ENCODE measurements around the gene SIGLECL1. TPM values are rescaled to one million over a fixed set of nuclear protein-coding genes. Genes with fewer than 3 reads are reported as not detected.

SIGLECL1 gene
- total RNA-seq, 2 experiments from 2014 or later, result 0.18 TPM; not detected in 1

GRCh38 chr19:51257471-51257870, 6.6 kb downstream of the SIGLECL1 start:
- no peak for DNase-seq
- POLR2A ChIA-PET, result interaction anchor here (1.5 to 2.9 kb wide), 6 partner anchors 9 to 137 kb away, joined by 3 to 19 read pairs (median 8); no protein-coding TSS in a partner anchor
- H3K27me3 Mint-ChIP-seq, result peaks cover 14% of the 10 kb centered on the region
- H3K36me3 Mint-ChIP-seq (ENCODE audit: low read depth), result peaks cover 2% of the 10 kb centered on the region
- peaks cover 65% of the 10 kb centered on the region for H3K4me1 Mint-ChIP-seq
- H3K9me3 Mint-ChIP-seq, result no peaks in the 10 kb centered on the region
- no peak overlapping the region for H3K4me3 Mint-ChIP-seq
- CTCF ChIA-PET, result interaction anchor here (0.6 to 7.0 kb wide), 12 partner anchors 9 to 1745 kb away, joined by 3 to 180 read pairs (median 4); partner anchors contain the start of gene FCGRT
- peak overlapping the region; percentile 97 for H3K27ac Mint-ChIP-seq

- ChIA-PET POLR2A (interaction anchor here (0.6 to 2.9 kb wide), 8 partner anchors 10 to 136 kb away, joined by 3 to 19 read pairs (median 8); no protein-coding TSS in a partner anchor), CTCF (interaction anchor here (0.6 to 7.0 kb wide), 22 partner anchors 10 to 162 kb away, joined by 3 to 180 read pairs (median 4); partner anchors contain the start of gene CD33)
- peaks cover 55% of the 10 kb centered on the region for H3K4me1 Mint-ChIP-seq
- peaks cover 19% of the 10 kb centered on the region for H3K27me3 Mint-ChIP-seq
- peak; percentile 34 for DNase-seq
- H3K4me3 Mint-ChIP-seq, result peak overlapping the region; percentile 9
- H3K9me3 Mint-ChIP-seq, result no peaks in the 10 kb centered on the region
- H3K36me3 Mint-ChIP-seq (ENCODE audit: low read depth), result no peaks in the 10 kb centered on the region
- H3K27ac Mint-ChIP-seq, result peak overlapping the region; percentile 97
Measured at GRCh38 chr19:51258165-51259160, 7.6 kb downstream of the SIGLECL1 start.

DNA sequence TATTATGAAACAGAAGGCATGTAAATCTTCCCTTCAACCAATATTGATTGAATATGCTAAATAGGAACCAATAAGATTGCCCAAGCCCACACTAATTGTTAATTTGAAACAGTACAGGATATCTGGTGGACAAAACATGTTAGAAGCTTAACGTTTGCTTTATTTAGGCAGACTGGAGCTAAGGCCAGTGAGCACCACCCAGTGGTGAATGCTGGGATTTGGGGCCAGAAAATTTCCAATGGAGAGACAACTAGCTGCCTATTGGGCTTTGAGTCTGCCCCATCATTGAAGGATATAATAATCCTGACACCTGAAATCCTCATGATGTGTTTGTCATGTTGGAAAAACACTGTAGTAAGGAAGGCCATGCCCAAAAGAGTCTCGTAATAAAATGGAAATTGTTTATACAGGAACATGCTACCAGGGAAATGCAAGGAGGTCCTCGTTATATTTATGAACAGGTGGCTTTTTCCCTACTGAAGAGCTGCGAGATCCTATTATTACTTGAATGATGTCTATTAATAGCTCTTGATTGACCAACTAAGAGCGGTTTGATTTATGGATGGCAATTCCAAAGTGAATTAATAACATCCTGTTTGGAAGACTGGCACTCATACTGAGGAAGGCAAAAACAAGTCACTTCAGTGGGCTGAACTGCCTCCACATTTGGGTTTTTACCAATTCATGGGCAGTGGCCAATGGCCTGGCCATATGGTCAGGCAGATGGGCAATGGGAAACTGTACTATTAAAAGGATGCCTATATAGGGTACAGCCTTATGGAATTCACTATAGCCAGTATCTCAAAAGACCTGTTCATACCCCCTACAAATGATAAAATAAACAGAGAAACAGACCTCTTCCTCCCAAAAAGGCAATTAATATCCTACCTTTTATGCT, 8.7 kb downstream of the SIGLECL1 start:
- H3K36me3 Mint-ChIP-seq (ENCODE audit: low read depth), result no peaks in the 10 kb centered on the region
- CTCF ChIA-PET, result interaction anchor here (0.6 to 7.0 kb wide), 21 partner anchors 9 to 330 kb away, joined by 3 to 180 read pairs (median 3); partner anchors contain the start of genes CD33 and SIGLECL1
- no peak overlapping the region for H3K4me3 Mint-ChIP-seq
- H3K27ac Mint-ChIP-seq, result peak overlapping the region; percentile 22
- POLR2A ChIA-PET, result interaction anchor here (0.6 to 2.4 kb wide), 4 partner anchors 12 to 103 kb away, joined by 3 to 8 read pairs (median 6); no protein-coding TSS in a partner anchor
- no peaks in the 10 kb centered on the region for H3K9me3 Mint-ChIP-seq
- DNase-seq, result peak; percentile 78
- peaks cover 29% of the 10 kb centered on the region for H3K27me3 Mint-ChIP-seq
- peaks cover 49% of the 10 kb centered on the region for H3K4me1 Mint-ChIP-seq

DNA sequence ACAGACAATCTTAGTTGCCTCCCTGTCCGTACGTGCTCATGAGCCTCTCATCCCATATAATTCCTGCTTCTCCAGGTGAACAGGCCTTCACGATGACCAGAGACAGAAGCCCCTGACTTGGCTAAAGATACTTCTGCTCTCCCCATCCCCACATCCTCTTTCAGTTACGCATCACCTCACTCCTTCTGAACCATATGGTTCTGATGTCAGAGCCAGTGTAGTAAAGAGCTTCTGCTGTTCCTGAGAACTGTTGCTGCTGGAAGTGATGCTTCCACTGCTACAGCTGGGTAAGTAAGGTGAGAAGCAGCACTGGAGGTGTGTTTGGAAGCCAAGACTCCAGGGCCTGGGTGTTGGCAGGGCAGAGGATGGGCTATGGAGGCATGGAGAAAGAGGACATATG, 12.9 kb downstream of the SIGLECL1 start:
- H3K4me3 Mint-ChIP-seq, result no peak overlapping the region
- no peaks in the 10 kb centered on the region for H3K36me3 Mint-ChIP-seq (ENCODE audit: low read depth)
- CTCF ChIA-PET, result interaction anchor here (1.2 kb wide), 1 partner anchor 105 kb away, joined by 5 read pairs; no protein-coding TSS in a partner anchor
- POLR2A ChIA-PET, result no interaction called here
- peaks cover 22% of the 10 kb centered on the region for H3K4me1 Mint-ChIP-seq
- no peaks in the 10 kb centered on the region for H3K9me3 Mint-ChIP-seq
- peaks cover 33% of the 10 kb centered on the region for H3K27me3 Mint-ChIP-seq
- no peak for DNase-seq
- no peak overlapping the region for H3K27ac Mint-ChIP-seq

DNA sequence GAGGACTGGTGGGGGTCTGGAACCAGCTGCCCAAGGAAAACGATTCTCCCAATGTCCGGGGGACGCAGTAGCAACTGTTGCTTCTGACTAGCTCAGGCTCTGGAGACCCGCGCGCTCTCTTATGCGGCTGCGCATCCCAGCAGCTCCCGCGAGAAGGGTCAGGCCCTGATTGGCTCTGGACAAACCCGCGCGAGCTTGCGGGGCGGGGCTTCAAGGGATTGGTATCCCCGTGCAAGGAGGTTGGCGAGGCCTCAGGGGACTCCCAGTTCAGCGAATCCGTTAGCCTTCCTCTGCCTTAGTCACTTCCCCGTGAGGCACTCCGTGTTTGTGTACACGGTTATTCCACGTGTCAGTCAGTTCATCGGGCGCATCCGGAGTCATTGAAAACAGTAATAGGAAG, 20.2 kb downstream of the SIGLECL1 start:
- ChIA-PET POLR2A (interaction anchor here (1.4 to 3.5 kb wide), 2 partner anchors 16 to 123 kb away, joined by 6 to 21 read pairs; no protein-coding TSS in a partner anchor), CTCF (interaction anchor here (1.4 to 6.1 kb wide), 2 partner anchors 11 to 13 kb away, joined by 4 to 40 read pairs; no protein-coding TSS in a partner anchor)
- peaks cover 2% of the 10 kb centered on the region for H3K27me3 Mint-ChIP-seq
- peak overlapping the region; percentile 97 for H3K27ac Mint-ChIP-seq
- H3K4me3 Mint-ChIP-seq, result no peak overlapping the region
- no peak for DNase-seq
- peaks cover 53% of the 10 kb centered on the region for H3K4me1 Mint-ChIP-seq
- no peaks in the 10 kb centered on the region for H3K36me3 Mint-ChIP-seq (ENCODE audit: low read depth)
- H3K9me3 Mint-ChIP-seq, result no peaks in the 10 kb centered on the region

GRCh38 chr19:51272183-51272810, 21.4 kb downstream of the SIGLECL1 start:
- Mint-ChIP-seq H3K9me3 (no peaks in the 10 kb centered on the region), H3K27ac (peak overlapping the region; percentile 97), H3K4me1 (peaks cover 46% of the 10 kb centered on the region), H3K36me3 (ENCODE audit: low read depth) (no peaks in the 10 kb centered on the region), H3K4me3 (peak overlapping the region; percentile 62), H3K27me3 (peaks cover 5% of the 10 kb centered on the region)
- peak; percentile 79 for DNase-seq
- ChIA-PET CTCF (interaction anchor here (1.0 to 6.1 kb wide), 4 partner anchors 12 to 113 kb away, joined by 3 to 40 read pairs (median 4); no protein-coding TSS in a partner anchor), POLR2A (interaction anchor here (0.9 to 3.5 kb wide), 6 partner anchors 10 to 122 kb away, joined by 3 to 21 read pairs (median 5); no protein-coding TSS in a partner anchor)

DNA sequence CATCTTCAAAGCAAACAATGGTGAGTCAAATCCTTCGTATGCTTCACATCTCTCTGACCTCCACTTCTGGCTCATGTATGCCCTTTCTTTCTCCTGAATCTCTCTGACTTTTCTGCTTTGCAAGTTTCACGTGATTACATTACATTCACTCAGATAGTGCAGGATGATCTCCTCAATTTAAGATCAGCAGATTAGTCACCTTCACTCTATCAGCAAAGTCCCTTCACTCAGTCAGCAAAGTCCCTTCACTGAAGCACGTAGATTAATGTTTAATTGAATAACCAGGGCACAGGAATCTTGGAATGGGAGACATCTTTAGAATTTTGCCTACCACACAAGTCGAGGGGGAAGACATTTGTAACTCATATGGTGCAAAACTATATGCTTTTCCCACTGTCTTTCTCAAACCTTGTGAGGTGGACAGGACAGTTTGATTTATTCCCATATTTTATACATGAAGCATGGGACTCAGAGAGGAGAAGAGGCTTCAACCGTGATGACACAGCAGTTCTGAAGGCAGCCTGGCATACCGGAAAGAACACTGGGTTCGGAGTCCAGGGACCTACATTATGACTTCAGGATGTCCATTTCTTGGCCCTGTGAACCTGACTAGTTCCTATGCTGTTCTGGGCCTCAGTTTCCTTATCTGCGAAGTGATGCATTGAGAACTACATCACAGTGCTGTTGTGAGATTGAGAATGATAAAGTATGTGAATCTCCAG, 23.3 kb downstream of the SIGLECL1 start:
- DNase-seq, result no peak
- CTCF ChIA-PET, result no interaction called here
- Mint-ChIP-seq H3K9me3 (no peaks in the 10 kb centered on the region), H3K27me3 (peaks cover 15% of the 10 kb centered on the region), H3K36me3 (ENCODE audit: low read depth) (peaks cover 3% of the 10 kb centered on the region), H3K27ac (peak overlapping the region; percentile 85), H3K4me3 (peak overlapping the region; percentile 25), H3K4me1 (peaks cover 46% of the 10 kb centered on the region)
- POLR2A ChIA-PET, result interaction anchor here (1.0 to 2.6 kb wide), 2 partner anchors 17 to 21 kb away, joined by 5 to 19 read pairs; no protein-coding TSS in a partner anchor

DNA sequence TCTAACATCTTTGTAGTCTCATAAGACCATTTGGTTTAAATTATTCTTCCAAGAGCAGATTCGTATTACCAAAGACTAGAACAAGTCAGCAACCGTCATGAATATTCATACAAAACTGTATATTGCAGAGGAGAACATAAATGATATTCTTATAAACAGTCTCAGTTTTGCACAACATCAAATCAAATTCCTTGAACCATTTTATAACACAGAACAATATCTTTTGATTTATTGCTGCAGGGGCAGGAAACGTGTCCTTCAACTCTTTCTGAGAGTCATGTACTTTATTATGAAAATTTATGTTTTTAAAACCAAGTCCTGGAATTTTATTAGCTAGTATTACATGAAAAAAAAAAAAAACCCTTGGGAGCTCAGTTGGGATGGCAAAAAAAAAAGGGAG, 26.2 kb downstream of the SIGLECL1 start:
- POLR2A ChIA-PET, result no interaction called here
- H3K4me3 Mint-ChIP-seq, result no peak overlapping the region
- CTCF ChIA-PET, result no interaction called here
- DNase-seq, result no peak
- H3K27ac Mint-ChIP-seq, result no peak overlapping the region
- H3K4me1 Mint-ChIP-seq, result peaks cover 26% of the 10 kb centered on the region
- peaks cover 3% of the 10 kb centered on the region for H3K36me3 Mint-ChIP-seq (ENCODE audit: low read depth)
- H3K27me3 Mint-ChIP-seq, result peaks cover 36% of the 10 kb centered on the region
- H3K9me3 Mint-ChIP-seq, result peaks cover 12% of the 10 kb centered on the region

- Mint-ChIP-seq H3K36me3 (ENCODE audit: low read depth) (peaks cover 9% of the 10 kb centered on the region), H3K27ac (no peak overlapping the region), H3K9me3 (peaks cover 12% of the 10 kb centered on the region), H3K4me3 (no peak overlapping the region), H3K4me1 (no peaks in the 10 kb centered on the region), H3K27me3 (peaks cover 58% of the 10 kb centered on the region)
- ChIA-PET POLR2A (interaction anchor here (2.8 kb wide), 1 partner anchor 10 kb away, joined by 7 read pairs; no protein-coding TSS in a partner anchor), CTCF (no interaction called here)
- DNase-seq, result no peak
Measured at GRCh38 chr19:51282335-51282734, 31.5 kb downstream of the SIGLECL1 start.

DNA sequence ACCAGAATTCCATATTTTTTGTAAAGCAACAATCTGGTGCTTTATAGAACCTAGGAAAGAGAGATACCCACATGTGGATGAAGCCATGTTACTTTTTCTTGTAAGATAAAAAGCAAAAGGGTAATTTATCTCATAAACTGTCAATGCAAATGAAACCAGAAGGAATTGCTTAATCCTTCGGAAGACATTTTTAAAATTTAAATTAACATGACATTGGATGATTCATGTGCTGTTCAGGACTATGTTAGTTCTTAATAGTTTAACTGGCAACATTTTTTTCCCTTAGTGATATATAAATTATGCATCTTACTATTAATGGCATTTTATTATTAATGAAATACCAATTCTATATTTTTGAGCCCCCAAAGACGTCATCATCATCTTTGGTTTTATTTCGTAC, 34.8 kb downstream of the SIGLECL1 start:
- no peaks in the 10 kb centered on the region for H3K4me1 Mint-ChIP-seq
- no peak overlapping the region for H3K27ac Mint-ChIP-seq
- CTCF ChIA-PET, result no interaction called here
- H3K9me3 Mint-ChIP-seq, result peaks cover 7% of the 10 kb centered on the region
- POLR2A ChIA-PET, result no interaction called here
- H3K27me3 Mint-ChIP-seq, result peaks cover 38% of the 10 kb centered on the region
- no peak overlapping the region for H3K4me3 Mint-ChIP-seq
- H3K36me3 Mint-ChIP-seq (ENCODE audit: low read depth), result peaks cover 6% of the 10 kb centered on the region
- DNase-seq, result no peak

GRCh38 chr19:51289635-51290034, 38.8 kb downstream of the SIGLECL1 start:
- no peaks in the 10 kb centered on the region for H3K9me3 Mint-ChIP-seq
- no peak for DNase-seq
- POLR2A ChIA-PET, result no interaction called here
- no peak overlapping the region for H3K27ac Mint-ChIP-seq
- no peak overlapping the region for H3K4me3 Mint-ChIP-seq
- H3K36me3 Mint-ChIP-seq (ENCODE audit: low read depth), result no peaks in the 10 kb centered on the region
- CTCF ChIA-PET, result no interaction called here
- H3K27me3 Mint-ChIP-seq, result peaks cover 15% of the 10 kb centered on the region
- peaks cover 3% of the 10 kb centered on the region for H3K4me1 Mint-ChIP-seq
